ENCODE results near the gene LRCOL1. TPM values are rescaled to one million over a fixed set of nuclear protein-coding genes. Genes with fewer than 3 reads are reported as not detected.

The LRCOL1 gene
- total and polyA plus RNA-seq, 2 of the 13 experiments (the other 11 are each of a cell fraction or from before 2014, with no cell fraction given) = not detected

DNA sequence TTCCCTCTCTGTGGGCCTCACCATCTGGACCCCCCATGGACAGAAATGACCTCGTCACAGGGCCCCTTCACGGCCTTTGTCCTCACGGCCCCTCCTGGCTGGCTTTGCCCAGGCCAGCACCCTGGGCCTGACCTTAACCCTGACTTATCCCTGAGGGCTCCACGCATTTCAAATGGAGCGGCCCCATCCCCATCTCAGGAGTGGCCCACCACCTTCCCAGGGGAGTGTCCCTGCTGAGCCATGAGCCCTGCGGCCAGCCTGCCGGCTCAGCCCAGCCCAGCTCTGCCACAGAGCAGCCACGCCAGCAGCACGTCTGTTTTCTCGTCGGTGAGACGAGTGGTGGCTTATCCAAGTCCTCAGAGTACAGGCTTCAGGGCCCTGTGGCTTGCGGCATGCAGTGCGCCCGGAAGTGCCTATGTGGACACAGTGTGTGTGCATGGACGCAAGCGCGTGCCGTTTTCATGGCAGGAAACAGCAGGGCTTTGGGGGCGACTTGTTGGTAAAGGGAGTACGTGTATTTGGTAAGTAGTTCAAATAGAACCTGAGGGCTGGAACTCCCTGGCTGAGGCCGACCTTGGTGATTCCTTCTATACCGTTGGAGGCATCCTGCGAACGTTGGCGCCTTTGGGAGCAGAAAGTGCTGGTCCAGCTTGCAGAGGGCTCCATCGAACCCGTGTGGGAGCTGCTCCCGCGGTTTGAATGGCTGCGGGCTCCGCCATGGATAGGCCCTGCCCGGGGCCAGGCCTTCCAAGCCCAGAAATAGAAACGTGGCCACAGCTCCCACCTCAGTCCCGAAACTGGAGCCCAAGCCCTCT, 52.1 kb downstream of the LRCOL1 start (continued):
- TF ChIP-seq, protein P1, sequence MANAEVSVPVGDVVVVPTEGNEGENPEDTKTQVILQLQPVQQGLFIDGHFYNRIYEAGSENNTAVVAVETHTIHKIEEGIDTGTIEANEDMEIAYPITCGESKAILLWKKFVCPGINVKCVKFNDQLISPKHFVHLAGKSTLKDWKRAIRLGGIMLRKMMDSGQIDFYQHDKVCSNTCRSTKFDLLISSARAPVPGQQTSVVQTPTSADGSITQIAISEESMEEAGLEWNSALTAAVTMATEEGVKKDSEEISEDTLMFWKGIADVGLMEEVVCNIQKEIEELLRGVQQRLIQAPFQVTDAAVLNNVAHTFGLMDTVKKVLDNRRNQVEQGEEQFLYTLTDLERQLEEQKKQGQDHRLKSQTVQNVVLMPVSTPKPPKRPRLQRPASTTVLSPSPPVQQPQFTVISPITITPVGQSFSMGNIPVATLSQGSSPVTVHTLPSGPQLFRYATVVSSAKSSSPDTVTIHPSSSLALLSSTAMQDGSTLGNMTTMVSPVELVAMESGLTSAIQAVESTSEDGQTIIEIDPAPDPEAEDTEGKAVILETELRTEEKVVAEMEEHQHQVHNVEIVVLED (CRISPR knock-in tag; IDR thresholded peaks at IDR 0.05; ENCODE audit: borderline replicate concordance) = peak; percentile 41; the same call in 1 of the 2 replicates
- TF ChIP-seq RARA (CRISPR knock-in tag; IDR thresholded peaks at IDR 0.05) (peak; percentile 31; the same call in 1 of the 2 replicates), ZFY (CRISPR knock-in tag; IDR thresholded peaks at IDR 0.05) (peak; percentile 44; the same call in 1 of the 2 replicates), KAT8 (CRISPR knock-in tag; IDR thresholded peaks at IDR 0.05) (0 out of 2 replicates have a peak, but pooled peaks have one; percentile 30), ZBTB38 (CRISPR knock-in tag; IDR thresholded peaks at IDR 0.05) (peak; percentile 73; the same call in 1 of the 2 replicates), ZNF547 (CRISPR knock-in tag; IDR thresholded peaks at IDR 0.05) (0 out of 2 replicates have a peak, but pooled peaks have one; percentile 52), ZNF776 (CRISPR knock-in tag; IDR thresholded peaks at IDR 0.05) (peak; percentile 44; the same call in 1 of the 2 replicates), MXI1 (IDR thresholded peaks at IDR 0.05; ENCODE audit: borderline replicate concordance, low read depth, low read length) (peak; percentile 29; the same call in 1 of the 3 replicates), TSC22D2 (CRISPR knock-in tag; IDR thresholded peaks at IDR 0.05; ENCODE audit: borderline replicate concordance) (no peak), ZFP37 (CRISPR knock-in tag; IDR thresholded peaks at IDR 0.05; ENCODE audit: borderline replicate concordance) (0 out of 2 replicates have a peak, but pooled peaks have one; percentile 38), TBX2 (CRISPR knock-in tag; IDR thresholded peaks at IDR 0.05; ENCODE audit: borderline replicate concordance) (0 out of 2 replicates have a peak, but pooled peaks have one; percentile 8), ZNF292 (CRISPR knock-in tag; IDR thresholded peaks at IDR 0.05; ENCODE audit: borderline replicate concordance, low read depth) (peak; percentile 27; the same call in 1 of the 2 replicates), MYC (CRISPR knock-in tag; IDR thresholded peaks at IDR 0.05; ENCODE audit: borderline replicate concordance) (peak; percentile 43; the same call in 1 of the 2 replicates), MBNL3 (CRISPR knock-in tag; conservative IDR thresholded peaks at IDR 0.05) (no peak), ZFP62 (CRISPR knock-in tag; IDR thresholded peaks at IDR 0.05) (no peak), ZNF264 (CRISPR knock-in tag; IDR thresholded peaks at IDR 0.05) (0 out of 2 replicates have a peak, but pooled peaks have one; percentile 36), SAP130 (CRISPR knock-in tag; IDR thresholded peaks at IDR 0.05; ENCODE audit: low read depth) (peak; percentile 64), KDM2A (CRISPR knock-in tag; IDR thresholded peaks at IDR 0.05; ENCODE audit: borderline replicate concordance, low read depth) (peak; percentile 71; the same call in 1 of the 2 replicates)
- TF ChIP-seq, protein P2, sequence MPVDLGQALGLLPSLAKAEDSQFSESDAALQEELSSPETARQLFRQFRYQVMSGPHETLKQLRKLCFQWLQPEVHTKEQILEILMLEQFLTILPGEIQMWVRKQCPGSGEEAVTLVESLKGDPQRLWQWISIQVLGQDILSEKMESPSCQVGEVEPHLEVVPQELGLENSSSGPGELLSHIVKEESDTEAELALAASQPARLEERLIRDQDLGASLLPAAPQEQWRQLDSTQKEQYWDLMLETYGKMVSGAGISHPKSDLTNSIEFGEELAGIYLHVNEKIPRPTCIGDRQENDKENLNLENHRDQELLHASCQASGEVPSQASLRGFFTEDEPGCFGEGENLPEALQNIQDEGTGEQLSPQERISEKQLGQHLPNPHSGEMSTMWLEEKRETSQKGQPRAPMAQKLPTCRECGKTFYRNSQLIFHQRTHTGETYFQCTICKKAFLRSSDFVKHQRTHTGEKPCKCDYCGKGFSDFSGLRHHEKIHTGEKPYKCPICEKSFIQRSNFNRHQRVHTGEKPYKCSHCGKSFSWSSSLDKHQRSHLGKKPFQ (CRISPR knock-in tag; IDR thresholded peaks at IDR 0.05; ENCODE audit: insufficient replicate concordance) = no peak
- TF ChIP-seq, protein P3, sequence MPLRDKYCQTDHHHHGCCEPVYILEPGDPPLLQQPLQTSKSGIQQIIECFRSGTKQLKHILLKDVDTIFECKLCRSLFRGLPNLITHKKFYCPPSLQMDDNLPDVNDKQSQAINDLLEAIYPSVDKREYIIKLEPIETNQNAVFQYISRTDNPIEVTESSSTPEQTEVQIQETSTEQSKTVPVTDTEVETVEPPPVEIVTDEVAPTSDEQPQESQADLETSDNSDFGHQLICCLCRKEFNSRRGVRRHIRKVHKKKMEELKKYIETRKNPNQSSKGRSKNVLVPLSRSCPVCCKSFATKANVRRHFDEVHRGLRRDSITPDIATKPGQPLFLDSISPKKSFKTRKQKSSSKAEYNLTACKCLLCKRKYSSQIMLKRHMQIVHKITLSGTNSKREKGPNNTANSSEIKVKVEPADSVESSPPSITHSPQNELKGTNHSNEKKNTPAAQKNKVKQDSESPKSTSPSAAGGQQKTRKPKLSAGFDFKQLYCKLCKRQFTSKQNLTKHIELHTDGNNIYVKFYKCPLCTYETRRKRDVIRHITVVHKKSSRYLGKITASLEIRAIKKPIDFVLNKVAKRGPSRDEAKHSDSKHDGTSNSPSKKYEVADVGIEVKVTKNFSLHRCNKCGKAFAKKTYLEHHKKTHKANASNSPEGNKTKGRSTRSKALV (CRISPR knock-in tag; IDR thresholded peaks at IDR 0.05) = peak; percentile 57; the same call in 1 of the 2 replicates
- TF ChIP-seq, protein P4, sequence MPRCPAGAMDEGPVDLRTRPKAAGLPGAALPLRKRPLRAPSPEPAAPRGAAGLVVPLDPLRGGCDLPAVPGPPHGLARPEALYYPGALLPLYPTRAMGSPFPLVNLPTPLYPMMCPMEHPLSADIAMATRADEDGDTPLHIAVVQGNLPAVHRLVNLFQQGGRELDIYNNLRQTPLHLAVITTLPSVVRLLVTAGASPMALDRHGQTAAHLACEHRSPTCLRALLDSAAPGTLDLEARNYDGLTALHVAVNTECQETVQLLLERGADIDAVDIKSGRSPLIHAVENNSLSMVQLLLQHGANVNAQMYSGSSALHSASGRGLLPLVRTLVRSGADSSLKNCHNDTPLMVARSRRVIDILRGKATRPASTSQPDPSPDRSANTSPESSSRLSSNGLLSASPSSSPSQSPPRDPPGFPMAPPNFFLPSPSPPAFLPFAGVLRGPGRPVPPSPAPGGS (CRISPR knock-in tag; IDR thresholded peaks at IDR 0.05) = 0 out of 2 replicates have a peak, but pooled peaks have one; percentile 51
- TF ChIP-seq, protein P5, sequence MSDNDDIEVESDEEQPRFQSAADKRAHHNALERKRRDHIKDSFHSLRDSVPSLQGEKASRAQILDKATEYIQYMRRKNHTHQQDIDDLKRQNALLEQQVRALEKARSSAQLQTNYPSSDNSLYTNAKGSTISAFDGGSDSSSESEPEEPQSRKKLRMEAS (IDR thresholded peaks at IDR 0.05) = peak; percentile 61; the same call in 1 of the 2 replicates

Data from HepG2 (cell line).